Measurements from ENCODE around the gene EPB41L1.

EPB41L1 gene

DNA sequence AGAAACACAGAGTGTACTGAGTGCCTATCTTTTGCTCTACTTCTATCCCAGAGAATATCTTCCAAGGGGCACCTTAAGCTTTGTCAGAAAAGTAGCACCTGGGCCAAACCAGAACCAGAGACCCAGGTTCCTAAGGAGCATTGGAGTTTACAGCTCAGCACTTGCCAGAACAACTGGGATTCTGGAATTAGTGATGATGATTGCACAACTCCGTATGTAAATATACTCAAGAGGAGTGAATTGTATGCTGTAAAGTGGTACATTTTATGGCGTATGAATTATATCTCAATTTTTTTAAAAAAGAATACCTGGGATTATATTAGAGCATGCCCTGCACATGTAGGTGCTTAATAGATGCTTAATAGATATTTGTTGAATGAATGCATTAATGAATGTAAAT lies 36.2 kb upstream of the EPB41L1 start:
- no peak overlapping the region for H2AFZ ChIP-seq
- H3K4me3 ChIP-seq (ENCODE audit: low read depth, low read length) = no peak overlapping the region
- H3K9me3 ChIP-seq (ENCODE audit: control insufficient read depth, low read length) = no peaks in the 10 kb centered on the region
- H3K27me3 ChIP-seq (ENCODE audit: control insufficient read depth, insufficient read depth, low read length) = no peaks in the 10 kb centered on the region
- TF ChIP-seq, protein P1, sequence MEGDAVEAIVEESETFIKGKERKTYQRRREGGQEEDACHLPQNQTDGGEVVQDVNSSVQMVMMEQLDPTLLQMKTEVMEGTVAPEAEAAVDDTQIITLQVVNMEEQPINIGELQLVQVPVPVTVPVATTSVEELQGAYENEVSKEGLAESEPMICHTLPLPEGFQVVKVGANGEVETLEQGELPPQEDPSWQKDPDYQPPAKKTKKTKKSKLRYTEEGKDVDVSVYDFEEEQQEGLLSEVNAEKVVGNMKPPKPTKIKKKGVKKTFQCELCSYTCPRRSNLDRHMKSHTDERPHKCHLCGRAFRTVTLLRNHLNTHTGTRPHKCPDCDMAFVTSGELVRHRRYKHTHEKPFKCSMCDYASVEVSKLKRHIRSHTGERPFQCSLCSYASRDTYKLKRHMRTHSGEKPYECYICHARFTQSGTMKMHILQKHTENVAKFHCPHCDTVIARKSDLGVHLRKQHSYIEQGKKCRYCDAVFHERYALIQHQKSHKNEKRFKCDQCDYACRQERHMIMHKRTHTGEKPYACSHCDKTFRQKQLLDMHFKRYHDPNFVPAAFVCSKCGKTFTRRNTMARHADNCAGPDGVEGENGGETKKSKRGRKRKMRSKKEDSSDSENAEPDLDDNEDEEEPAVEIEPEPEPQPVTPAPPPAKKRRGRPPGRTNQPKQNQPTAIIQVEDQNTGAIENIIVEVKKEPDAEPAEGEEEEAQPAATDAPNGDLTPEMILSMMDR (IDR thresholded peaks at IDR 0.05) = no peak
- no peak overlapping the region for H3K9ac ChIP-seq
- no peaks in the 10 kb centered on the region for H3K36me3 ChIP-seq (ENCODE audit: control insufficient read depth, insufficient read depth, low read length)
- no peak overlapping the region for H3K27ac ChIP-seq
- no peaks in the 10 kb centered on the region for H3K4me1 ChIP-seq
- H3K79me2 ChIP-seq = no peaks in the 10 kb centered on the region
- H3K4me2 ChIP-seq (ENCODE audit: low read length) = no peak overlapping the region

DNA sequence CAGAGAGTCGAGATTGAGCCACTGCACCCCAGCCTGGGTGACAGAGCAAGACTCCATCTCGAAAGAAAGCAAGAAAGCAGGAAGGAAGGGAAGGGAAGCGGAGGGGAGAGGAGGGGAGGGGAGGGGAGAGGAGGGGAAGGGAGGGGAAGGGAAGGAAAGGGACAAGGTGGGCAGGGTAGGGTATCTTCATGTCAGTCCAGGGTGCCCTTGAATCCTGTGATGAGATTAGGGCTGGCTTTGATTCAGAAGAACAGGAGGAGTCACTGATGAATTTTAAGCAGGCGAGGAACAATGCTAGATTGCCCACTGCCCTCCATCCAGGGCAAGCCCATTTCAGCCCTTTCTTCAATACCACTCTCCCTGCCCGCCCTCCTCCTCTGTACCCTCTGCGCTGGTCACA lies 35.0 kb upstream of the EPB41L1 start:
- Histone ChIP-seq H2AFZ (no peak overlapping the region), H3K9ac (no peak overlapping the region), H3K27ac (no peak overlapping the region), H3K4me1 (no peaks in the 10 kb centered on the region), H3K27me3 (ENCODE audit: control insufficient read depth, insufficient read depth, low read length) (no peaks in the 10 kb centered on the region), H3K79me2 (no peaks in the 10 kb centered on the region), H3K4me2 (ENCODE audit: low read length) (no peak overlapping the region), H3K9me3 (ENCODE audit: control insufficient read depth, low read length) (no peaks in the 10 kb centered on the region), H3K4me3 (ENCODE audit: low read depth, low read length) (no peak overlapping the region), H3K36me3 (ENCODE audit: control insufficient read depth, insufficient read depth, low read length) (no peaks in the 10 kb centered on the region)
- TF ChIP-seq, protein P1 (IDR thresholded peaks at IDR 0.05) = no peak

- Histone ChIP-seq H3K4me2 (ENCODE audit: low read length) (no peak overlapping the region), H3K4me1 (no peaks in the 10 kb centered on the region), H2AFZ (no peak overlapping the region), H3K9me3 (ENCODE audit: control insufficient read depth, low read length) (no peaks in the 10 kb centered on the region), H3K4me3 (ENCODE audit: low read depth, low read length) (no peak overlapping the region), H3K9ac (no peak overlapping the region), H3K27me3 (ENCODE audit: control insufficient read depth, insufficient read depth, low read length) (no peaks in the 10 kb centered on the region), H3K36me3 (ENCODE audit: control insufficient read depth, insufficient read depth, low read length) (no peaks in the 10 kb centered on the region), H3K27ac (no peak overlapping the region), H3K79me2 (no peaks in the 10 kb centered on the region)
- TF ChIP-seq, protein P1 (IDR thresholded peaks at IDR 0.05) = no peak
These were observed 34.3 kb upstream of the EPB41L1 start for GRCh38 chr20:36120241-36120640.

GRCh38 chr20:36120991-36121390 lies 33.5 kb upstream of the EPB41L1 start:
- H3K4me3 ChIP-seq (ENCODE audit: low read depth, low read length) = no peak overlapping the region
- H3K9me3 ChIP-seq (ENCODE audit: control insufficient read depth, low read length) = no peaks in the 10 kb centered on the region
- no peaks in the 10 kb centered on the region for H3K4me1 ChIP-seq
- H3K9ac ChIP-seq = no peak overlapping the region
- TF ChIP-seq, protein P1 (IDR thresholded peaks at IDR 0.05) = no peak
- H3K27me3 ChIP-seq (ENCODE audit: control insufficient read depth, insufficient read depth, low read length) = no peaks in the 10 kb centered on the region
- no peak overlapping the region for H2AFZ ChIP-seq
- no peak overlapping the region for H3K4me2 ChIP-seq (ENCODE audit: low read length)
- H3K36me3 ChIP-seq (ENCODE audit: control insufficient read depth, insufficient read depth, low read length) = no peaks in the 10 kb centered on the region
- no peaks in the 10 kb centered on the region for H3K79me2 ChIP-seq
- H3K27ac ChIP-seq = no peak overlapping the region
